GM19239 (cell line): Measurements from ENCODE around the gene CLDN4.

Experiments used
- DNase-seq: peaks from one replicate; pipeline ENCODE4 v3.0.0; 2011; ENCODE audit warnings: low spot score; ENCODE audit not compliant: insufficient read length
- FAIRE-seq: peaks from 2 replicates; lab custom pipeline; 2011; peaks lifted over from hg19 to GRCh38; lab: Jason Lieb, UNC

The CLDN4 gene

DNA sequence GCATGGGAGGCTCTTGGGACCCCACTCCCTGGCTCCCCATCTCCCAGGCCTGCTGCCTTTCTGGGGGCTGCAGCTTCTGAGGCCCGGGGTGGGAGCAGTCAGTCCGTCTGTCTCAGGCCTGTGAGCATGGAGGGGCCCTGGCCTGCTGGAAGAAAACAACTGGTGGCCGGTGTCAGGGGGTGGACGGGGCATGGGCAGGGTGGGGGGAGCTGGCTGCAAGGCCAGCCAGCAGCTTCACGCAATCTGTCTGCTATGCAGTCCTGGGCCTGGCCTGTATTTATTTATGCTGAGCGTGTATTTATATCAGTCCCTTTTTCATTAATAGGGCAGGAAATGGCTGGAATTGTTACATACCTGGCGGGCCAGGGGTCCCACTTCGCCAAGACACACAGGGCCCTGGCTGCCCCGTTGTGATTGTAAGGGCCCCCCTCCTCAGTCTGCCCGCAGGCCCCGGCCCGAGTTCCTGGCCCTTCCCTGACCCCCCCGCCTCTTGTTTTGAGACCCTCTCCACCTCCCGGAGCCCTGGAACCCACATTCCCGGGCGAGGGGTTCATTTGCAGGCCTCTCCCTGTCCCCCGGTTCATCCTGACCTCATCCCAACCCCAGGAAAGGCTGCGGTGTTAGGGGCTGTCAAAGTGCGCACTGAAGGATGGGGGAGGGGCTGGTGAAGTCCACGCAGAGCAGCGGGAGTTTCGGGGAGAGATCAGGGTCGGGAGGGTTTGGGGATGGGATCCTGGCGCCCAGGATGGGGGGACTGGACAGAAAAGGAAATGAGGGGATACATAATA, 38.4 kb downstream of the CLDN4 start:
- DNase-seq = no peak
- no peak for FAIRE-seq

DNA sequence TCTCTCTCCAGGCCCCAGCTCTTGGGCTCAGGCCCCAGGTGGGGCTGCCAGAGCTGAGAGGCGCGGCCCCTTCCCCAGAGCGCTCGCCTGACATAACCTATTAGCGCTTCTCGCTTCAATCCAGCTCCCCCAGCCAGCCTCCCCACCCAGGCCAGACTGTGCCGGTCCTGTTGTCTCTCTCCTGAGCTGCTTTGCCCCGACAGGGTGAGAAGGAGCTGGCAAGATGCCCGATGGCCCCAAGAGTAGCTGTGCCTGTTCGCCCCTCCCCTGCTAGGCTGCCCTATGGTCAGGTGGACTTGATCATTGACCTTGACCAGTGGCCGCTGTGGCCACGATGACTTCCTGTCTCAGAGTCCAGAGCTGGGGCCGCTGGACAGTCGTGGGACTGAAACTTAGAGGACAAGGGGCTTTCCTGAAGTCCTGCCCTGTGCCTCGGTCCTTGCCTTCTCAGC, 39.3 kb downstream of the CLDN4 start:
- FAIRE-seq = no peak
- no peak for DNase-seq

DNA sequence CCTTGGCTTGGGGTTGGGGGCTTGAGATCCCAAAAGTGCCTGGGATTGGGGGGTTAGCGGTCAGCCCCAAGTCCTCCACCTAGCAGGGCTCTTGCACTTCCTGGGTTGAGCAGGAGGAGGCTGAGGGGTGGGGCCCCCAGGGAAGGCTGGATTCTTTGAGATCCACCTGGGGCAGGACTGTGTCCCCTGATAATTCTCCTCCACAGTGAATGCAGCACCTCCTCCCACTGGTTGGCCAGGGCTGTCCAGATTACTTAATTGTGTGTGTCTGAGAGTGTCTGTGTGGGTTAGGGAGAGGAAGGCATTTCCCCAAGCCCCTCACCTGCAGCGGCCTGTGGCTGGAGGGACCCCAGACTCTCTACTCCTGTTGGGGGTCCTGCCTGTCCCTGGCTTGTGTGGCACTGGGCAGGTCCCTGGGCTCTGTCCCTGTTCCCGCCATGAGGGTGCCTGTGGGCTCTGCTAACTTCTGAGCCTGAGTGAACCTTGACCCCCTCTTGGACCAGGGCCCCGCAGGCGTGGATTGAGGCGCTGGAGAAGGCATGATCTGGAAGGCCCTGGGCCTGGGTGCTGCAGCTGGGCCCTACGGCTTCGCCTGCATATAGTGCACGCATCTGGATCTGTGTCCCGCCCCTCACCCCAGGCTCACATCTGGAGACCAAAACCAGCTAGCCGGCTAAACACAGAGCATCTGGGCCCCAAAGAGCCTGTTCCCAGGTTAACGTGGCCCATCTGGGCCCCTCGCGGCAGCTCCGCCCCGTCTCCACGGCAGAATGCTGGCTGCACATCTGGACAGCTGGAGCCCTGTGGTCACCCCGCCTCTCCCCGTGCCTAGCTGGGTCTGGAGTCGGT, 40.6 kb downstream of the CLDN4 start:
- DNase-seq = no peak
- FAIRE-seq = no peak

DNA sequence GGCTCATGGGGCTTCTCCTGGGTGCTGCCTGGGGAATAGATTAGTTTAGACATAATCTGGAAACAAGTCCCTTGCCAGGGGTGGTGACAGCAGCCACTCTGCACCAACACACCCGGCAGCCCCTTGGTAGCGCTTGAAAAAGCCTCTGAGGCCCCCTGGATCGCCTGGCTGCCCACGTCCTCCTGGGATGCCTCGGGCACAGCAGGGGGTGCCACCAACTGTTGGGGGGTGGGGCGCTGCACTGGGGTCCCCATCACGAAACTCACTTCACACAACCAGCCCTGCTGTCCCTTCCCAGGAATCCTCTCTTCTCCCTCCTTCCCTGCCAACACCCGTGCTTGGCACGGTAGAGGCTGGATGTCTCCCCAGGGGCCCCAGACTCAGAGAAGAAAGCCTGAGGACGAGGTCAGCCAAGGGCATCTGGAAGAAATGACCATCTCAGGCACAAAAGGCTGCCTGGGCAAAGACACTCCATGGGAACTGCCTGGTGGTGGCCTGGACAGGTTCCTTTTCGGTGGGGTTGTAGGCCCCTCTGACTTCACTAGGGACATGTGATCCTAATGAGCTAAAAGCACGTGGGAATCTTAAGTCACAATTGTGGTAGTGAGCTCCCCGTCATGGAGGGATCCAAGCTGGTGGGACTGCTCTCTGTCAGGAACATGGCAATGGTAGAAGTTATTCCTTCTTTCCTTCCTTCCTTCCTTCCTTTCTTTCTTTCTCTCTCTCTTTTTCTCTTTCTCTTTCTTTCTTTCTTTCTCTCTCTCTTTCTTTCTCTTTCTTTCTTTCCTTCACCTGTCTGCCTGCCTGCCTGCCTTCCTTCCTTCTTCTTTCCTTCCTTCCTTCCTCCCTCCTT, 41.5 kb downstream of the CLDN4 start:
- no peak for FAIRE-seq

DNA sequence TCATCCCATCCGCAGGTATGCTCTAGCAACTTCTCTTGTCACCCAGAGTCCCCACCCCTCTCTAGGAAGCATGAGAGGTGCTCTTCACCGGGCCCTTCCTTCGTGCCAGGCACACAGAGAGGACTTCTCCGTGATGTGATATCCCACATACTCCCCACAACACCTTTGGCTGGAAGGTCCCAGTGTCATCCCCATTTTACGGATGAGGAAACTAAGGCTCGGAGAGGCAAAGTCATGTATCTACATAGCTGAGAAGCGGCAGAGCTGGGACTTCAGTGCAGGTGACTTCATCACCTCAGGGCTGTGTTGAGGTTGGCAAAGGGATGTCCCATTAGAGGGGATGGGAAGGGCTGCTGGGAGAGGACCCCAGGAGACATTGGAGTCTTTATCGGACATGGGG, 45.6 kb downstream of the CLDN4 start:
- no peak for DNase-seq
- FAIRE-seq = no peak

More for the DNA sequence above, 41.5 kb downstream of the CLDN4 start:
- no peak for DNase-seq

DNA sequence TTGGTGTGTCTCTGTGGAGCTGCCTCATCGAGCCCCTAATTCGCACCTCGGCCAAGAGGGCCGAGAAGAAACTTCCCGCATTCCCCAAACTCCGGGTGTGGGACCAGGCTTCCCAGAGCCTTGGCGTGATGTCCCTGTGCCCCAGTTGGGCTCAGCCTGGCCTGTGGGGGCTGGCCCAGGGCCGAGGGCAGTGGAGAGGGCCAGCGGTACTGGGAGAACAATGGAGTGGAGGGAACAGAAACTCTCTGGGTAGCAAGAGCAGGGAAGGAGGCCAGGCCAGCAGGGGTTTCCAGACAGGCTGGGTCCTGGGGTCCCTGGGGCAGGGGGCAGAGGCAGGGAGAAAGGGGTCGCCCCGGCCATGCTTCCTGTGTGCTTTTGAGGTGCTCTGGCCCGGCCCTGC, 46.2 kb downstream of the CLDN4 start:
- DNase-seq (no peak), FAIRE-seq (no peak)

DNA sequence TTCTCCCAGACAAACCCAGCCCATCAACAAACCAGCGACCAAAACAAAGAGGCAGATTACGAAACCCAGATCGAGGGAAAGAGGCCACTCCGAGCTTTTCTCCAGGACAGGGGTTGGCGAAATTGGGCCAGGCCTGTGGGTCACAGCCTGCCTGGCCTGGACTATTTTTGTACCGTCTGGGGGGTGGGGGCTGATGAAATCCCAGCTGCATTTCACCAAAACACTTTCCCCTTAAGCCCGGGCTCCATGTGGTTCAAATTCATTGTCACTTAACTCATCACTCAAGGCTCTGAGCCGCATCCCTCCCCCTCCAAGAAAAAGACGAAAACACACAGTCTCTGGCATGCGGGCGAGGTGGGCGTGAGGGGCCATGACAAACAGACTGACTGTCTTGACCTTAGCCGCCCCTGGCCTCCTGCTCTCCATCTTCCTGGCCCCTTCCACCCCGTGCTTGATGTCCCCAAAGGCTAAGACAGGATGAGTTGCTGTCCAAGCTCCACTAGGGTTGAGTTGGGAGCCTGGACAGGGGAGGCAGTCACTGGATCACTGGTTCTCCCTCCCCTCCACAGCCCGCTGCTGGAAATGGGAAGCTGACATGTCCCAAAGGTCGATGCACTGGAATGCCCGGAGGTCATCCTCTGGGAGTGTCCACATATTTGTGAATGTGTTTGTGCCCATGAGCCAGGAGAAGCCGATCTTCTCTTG, 49.3 kb downstream of the CLDN4 start:
- FAIRE-seq (no peak), DNase-seq (no peak)

DNA sequence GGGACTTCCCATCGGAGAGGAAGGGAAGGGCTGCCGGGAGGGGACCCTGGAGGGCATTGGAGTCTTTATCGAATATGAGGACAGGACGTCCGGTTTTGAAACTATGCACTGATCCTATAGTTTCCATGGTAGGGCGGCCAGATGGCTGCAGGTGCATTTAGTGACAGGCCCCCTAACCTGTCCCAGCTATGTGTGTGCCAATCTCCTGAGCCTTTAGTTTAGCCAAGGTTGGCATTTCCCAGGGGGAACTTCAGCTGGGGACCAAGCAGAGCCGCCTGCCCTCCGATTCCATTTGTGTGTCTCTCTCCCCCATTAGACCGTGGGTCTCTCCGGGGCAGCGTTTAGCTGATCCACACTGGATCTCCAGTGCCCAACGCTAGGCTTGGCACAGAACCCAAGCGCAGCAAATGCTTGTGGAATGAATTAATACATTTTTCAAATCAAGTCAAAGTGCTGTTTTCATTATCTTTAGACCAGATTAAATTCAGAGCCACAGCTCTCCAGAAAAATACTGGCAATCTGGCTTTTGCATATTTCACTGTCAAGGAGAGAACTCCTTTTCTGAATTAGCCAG, 50.0 kb downstream of the CLDN4 start:
- no peak for DNase-seq
- no peak for FAIRE-seq

DNA sequence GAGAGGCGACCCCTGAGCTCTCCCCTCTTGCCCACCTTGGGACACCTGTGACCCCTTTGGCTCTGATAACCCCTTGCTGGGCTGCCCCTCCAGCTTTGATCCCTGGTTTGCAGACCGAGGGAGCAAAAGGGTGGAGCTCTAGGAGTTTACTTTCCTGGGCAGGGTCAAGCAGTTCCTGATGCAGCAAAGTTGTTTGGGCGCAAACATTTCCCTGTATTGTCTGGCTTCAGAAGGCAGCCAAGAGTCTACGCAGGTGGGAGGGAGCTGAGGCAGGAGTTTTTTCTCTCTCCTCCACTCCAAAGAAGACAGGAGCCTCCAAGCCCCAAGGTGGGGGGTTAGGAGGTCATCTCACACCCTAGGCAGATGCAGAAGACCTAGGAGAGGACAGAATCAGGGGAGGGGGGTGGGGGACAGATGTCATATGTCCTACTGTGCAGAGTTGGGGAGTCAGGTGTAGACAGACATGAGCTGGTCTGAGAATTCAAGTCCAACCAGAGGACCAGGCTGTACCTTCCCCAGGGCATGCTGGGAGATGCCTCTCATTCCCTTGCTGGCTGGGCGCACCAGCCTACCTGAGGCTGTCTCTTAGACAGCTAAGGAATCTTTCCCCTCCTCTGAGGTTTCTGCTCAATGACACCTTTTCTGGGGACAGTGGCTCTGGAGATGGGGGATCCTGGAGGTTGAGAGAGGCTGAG, 50.7 kb downstream of the CLDN4 start:
- DNase-seq = no peak
- FAIRE-seq = no peak

DNA sequence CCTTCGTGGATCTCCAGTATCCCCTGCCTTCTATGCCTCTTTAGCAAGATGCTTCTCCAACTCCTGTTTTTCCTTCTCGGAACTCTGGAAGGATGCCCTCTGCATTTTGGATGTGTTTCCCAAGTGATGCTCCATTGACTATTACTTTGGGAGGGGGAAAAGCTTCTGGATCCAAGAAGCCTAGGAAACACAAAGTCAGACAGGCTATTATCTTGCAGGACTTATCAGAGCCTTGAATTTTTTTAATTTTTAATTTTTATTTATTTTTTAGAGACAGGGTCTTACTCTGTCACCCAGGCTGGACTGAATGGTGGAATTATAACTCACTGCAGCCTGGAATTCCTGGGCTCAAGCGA, 51.2 kb downstream of the CLDN4 start:
- FAIRE-seq = no peak
- DNase-seq = no peak
